NCI-H2227 treated with DMSO at 0.1 percent for 48 hours (cell line): ENCODE measurements around the gene ABCC3.

Experiments used
- DNase-seq: peaks from one replicate; lab custom pipeline; 2025; lab: John Stamatoyannopoulos, UW

ABCC3 gene

DNA sequence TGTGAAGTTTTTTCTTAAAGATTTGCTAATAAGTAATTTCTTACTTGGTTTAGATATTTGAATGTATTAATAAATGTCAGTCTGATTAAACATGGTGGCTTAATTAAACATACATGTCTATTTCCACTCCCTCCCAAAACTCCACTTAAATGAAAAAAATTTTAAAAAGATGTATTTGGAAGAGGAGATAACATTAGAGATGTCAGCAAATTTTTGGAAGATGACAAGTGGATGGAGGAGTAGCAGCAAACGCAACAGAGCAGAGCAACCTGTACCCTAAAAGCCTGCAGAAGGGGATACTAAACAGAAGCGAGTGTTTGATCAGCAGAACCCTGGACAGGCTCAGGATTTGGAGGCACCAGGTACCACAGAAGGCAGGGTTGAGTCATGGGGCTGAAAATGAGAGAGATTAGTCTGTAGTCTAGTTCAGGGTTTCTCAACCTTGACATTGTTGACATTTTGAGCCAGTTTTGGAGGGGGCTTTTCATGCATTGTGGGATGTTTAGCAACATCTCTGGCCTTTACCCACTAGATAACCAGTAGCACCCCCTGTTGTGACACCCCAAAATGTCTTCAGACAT is 102.5 kb downstream of the ABCC3 start:
- DNase-seq, result no peak

- DNase-seq, result no peak
Measured at GRCh38 chr17:50739098-50739497, 104.4 kb downstream of the ABCC3 start.
